Loucy (cell line): ENCODE results near the gene LIPT2.

Source experiments
- H2AFZ ChIP-seq: fragments of 200-600 bp; sonication (generic); 2 replicates; pipeline ENCODE4 v1.6.0; 2016; ENCODE audit warnings: antibody characterized with exemption, mild to moderate bottlenecking, low read length, moderate library complexity
- H3F3A ChIP-seq: fragments of 200-600 bp; 2 replicates; pipeline ENCODE4 v1.6.0; 2016; ENCODE audit warnings: antibody characterized with exemption, low read depth, mild to moderate bottlenecking
- H3K27me3 ChIP-seq: fragments of 200-600 bp; sonication (generic); 2 replicates; pipeline ENCODE4 v1.6.1; 2014; ENCODE audit warnings: low read length, mild to moderate bottlenecking; ENCODE audit not compliant: insufficient read depth, poor library complexity, severe bottlenecking
- H3K36me3 ChIP-seq: fragments of 200-600 bp; sonication (generic); 2 replicates; pipeline ENCODE4 v1.6.1; 2016; ENCODE audit warnings: low read length; ENCODE audit not compliant: insufficient read depth
- H3K4me1 ChIP-seq: fragments of 200-600 bp; sonication (generic); 2 replicates; pipeline ENCODE4 v1.5.1; 2014; ENCODE audit warnings: low read length, mild to moderate bottlenecking; ENCODE audit not compliant: insufficient read depth, poor library complexity, severe bottlenecking
- H3K4me2 ChIP-seq: fragments of 200-600 bp; sonication (generic); 2 replicates; pipeline ENCODE4 v1.6.0; 2014; ENCODE audit warnings: antibody characterized with exemption, low read length, low read depth, mild to moderate bottlenecking; ENCODE audit not compliant: poor library complexity, severe bottlenecking
- H3K4me3 ChIP-seq: fragments of 200-600 bp; sonication (generic); 2 replicates; pipeline ENCODE4 v1.5.1; 2014; ENCODE audit warnings: low read length, mild to moderate bottlenecking, mixed read lengths; ENCODE audit not compliant: poor library complexity, severe bottlenecking
- H3K79me2 ChIP-seq: fragments of 200-600 bp; sonication (generic); 2 replicates; pipeline ENCODE4 v1.6.1; 2014; ENCODE audit warnings: low read length; ENCODE audit not compliant: insufficient read depth
- H3K9ac ChIP-seq: fragments of 200-600 bp; sonication (generic); 2 replicates; pipeline ENCODE4 v1.6.0; 2014; ENCODE audit warnings: mild to moderate bottlenecking, low read depth, low read length, moderate library complexity; ENCODE audit not compliant: poor library complexity, severe bottlenecking
- H3K9me2 ChIP-seq: fragments of 200-600 bp; sonication (generic); replicated peaks from 2 replicates; pipeline ENCODE4 v1.6.1; 2016; ENCODE audit warnings: low read depth, low read length, mixed read lengths
- H3K9me3 ChIP-seq: fragments of 200-600 bp; sonication (generic); 2 replicates; pipeline ENCODE4 v1.6.1; 2014; ENCODE audit warnings: mild to moderate bottlenecking, antibody characterized with exemption, low read length, low read depth; ENCODE audit not compliant: insufficient read depth
- H4K20me1 ChIP-seq: fragments of 200-600 bp; sonication (generic); 2 replicates; pipeline ENCODE4 v1.6.0; 2014; ENCODE audit warnings: antibody characterized with exemption, low read length, mild to moderate bottlenecking; ENCODE audit not compliant: insufficient read depth, poor library complexity, severe bottlenecking
- EZH2phosphoT487 ChIP-seq: fragments of 200-600 bp; IDR thresholded peaks from 2 replicates; pipeline ENCODE4 v1.6.1; 2018; ENCODE audit warnings: antibody characterized with exemption, mild to moderate bottlenecking, moderate library complexity, borderline replicate concordance
- TF ChIP-seq, protein P1 (sequence below): fragments of 200-600 bp; sonication (generic); conservative IDR thresholded peaks from 2 replicates; pipeline ENCODE4 v1.5.1; 2014; ENCODE audit warnings: mild to moderate bottlenecking, antibody characterized with exemption, low read length

LIPT2 gene

GRCh38 chr11:74465291-74465708 lies 28.2 kb downstream of the LIPT2 start:
- no peak for TF ChIP-seq EZH2phosphoT487
- TF ChIP-seq, protein P1, sequence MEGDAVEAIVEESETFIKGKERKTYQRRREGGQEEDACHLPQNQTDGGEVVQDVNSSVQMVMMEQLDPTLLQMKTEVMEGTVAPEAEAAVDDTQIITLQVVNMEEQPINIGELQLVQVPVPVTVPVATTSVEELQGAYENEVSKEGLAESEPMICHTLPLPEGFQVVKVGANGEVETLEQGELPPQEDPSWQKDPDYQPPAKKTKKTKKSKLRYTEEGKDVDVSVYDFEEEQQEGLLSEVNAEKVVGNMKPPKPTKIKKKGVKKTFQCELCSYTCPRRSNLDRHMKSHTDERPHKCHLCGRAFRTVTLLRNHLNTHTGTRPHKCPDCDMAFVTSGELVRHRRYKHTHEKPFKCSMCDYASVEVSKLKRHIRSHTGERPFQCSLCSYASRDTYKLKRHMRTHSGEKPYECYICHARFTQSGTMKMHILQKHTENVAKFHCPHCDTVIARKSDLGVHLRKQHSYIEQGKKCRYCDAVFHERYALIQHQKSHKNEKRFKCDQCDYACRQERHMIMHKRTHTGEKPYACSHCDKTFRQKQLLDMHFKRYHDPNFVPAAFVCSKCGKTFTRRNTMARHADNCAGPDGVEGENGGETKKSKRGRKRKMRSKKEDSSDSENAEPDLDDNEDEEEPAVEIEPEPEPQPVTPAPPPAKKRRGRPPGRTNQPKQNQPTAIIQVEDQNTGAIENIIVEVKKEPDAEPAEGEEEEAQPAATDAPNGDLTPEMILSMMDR: no peak
- H3K4me3 ChIP-seq: no peak overlapping the region
- peaks cover 18% of the 10 kb centered on the region for H3K4me1 ChIP-seq
- H4K20me1 ChIP-seq: no peaks in the 10 kb centered on the region
- H3K9me3 ChIP-seq: no peaks in the 10 kb centered on the region
- H3F3A ChIP-seq: no peaks in the 10 kb centered on the region
- H2AFZ ChIP-seq: no peak overlapping the region
- H3K79me2 ChIP-seq: no peaks in the 10 kb centered on the region
- H3K9ac ChIP-seq: no peak overlapping the region
- no peaks in the 10 kb centered on the region for H3K36me3 ChIP-seq
- H3K4me2 ChIP-seq: no peak overlapping the region
- no peaks in the 10 kb centered on the region for H3K9me2 ChIP-seq
- no peaks in the 10 kb centered on the region for H3K27me3 ChIP-seq

- Histone ChIP-seq H3K4me2 (no peak overlapping the region), H2AFZ (no peak overlapping the region), H4K20me1 (no peaks in the 10 kb centered on the region), H3K36me3 (no peaks in the 10 kb centered on the region), H3K9ac (no peak overlapping the region), H3F3A (no peaks in the 10 kb centered on the region), H3K9me3 (no peaks in the 10 kb centered on the region), H3K27me3 (no peaks in the 10 kb centered on the region), H3K79me2 (no peaks in the 10 kb centered on the region), H3K4me3 (no peak overlapping the region), H3K9me2 (no peaks in the 10 kb centered on the region), H3K4me1 (peaks cover 23% of the 10 kb centered on the region)
- TF ChIP-seq, protein P1: no peak
- TF ChIP-seq EZH2phosphoT487: no peak
Measured at GRCh38 chr11:74464746-74465145, 28.8 kb downstream of the LIPT2 start.

DNA sequence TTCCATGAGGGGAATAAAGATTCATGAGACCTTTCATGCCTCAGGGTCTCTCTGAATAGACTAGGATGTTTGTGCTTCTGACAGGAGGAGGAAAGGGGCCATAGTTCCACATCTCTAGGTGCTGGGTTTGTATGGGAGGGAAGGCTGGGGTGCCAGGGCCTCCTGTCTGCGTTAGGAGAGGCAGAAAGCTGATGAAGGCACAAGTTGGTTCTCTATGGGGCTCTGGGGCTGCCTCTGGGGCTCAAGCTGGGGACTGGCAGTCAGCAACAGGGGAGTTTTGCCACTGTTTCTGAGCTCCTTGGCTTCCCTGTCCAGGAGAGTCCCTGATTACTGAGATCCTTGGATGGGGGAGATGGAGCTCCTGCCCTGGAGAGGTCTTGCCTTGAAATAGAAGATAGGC lies 30.3 kb downstream of the LIPT2 start:
- no peak overlapping the region for H3K9ac ChIP-seq
- H3K4me1 ChIP-seq: peaks cover 27% of the 10 kb centered on the region
- H3K79me2 ChIP-seq: no peaks in the 10 kb centered on the region
- H3F3A ChIP-seq: no peaks in the 10 kb centered on the region
- H3K4me2 ChIP-seq: no peak overlapping the region
- no peaks in the 10 kb centered on the region for H3K9me2 ChIP-seq
- H3K9me3 ChIP-seq: no peaks in the 10 kb centered on the region
- no peak overlapping the region for H3K4me3 ChIP-seq
- no peak for TF ChIP-seq EZH2phosphoT487
- TF ChIP-seq, protein P1: no peak
- H4K20me1 ChIP-seq: no peaks in the 10 kb centered on the region
- H3K36me3 ChIP-seq: no peaks in the 10 kb centered on the region
- H2AFZ ChIP-seq: no peak overlapping the region
- H3K27me3 ChIP-seq: no peaks in the 10 kb centered on the region
